Measurements from ENCODE around the gene SYT9.

- TF ChIP-seq EZH2 (IDR thresholded peaks at IDR 0.05; ENCODE audit: low read depth) (no peak), CTCF (conservative IDR thresholded peaks at IDR 0.05) (no peak)
Observed at GRCh38 chr11:7220636-7221035, 31.1 kb upstream of the SYT9 start.
